Measurements from ENCODE around the gene MCOLN2. TPM values are rescaled to one million over a fixed set of nuclear protein-coding genes. Genes with fewer than 3 reads are reported as not detected.

MCOLN2 gene
- total RNA-seq, 1 donor from 2014 or later, result 1.6 TPM

DNA sequence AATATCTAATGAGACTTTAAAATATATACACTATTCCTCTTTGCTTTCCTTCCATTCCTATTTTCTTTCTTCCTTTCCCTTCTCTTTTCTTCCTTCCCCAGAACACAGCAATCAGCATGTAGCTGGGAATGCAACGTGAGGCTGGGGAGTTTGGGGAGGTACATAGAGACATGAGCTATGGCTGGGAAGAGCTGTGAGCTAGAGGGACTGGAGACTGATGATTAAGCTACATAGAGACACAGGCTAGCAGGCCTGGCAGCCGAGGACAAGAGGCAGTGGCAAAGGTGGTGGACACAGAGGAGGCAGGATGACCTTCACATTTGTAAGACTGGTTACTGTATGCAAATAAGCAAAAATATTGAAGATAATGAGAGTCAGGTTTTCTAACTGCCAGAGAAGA, 111.4 kb downstream of the MCOLN2 start:
- Mint-ChIP-seq H3K9me3 (ENCODE audit: unreplicated experiment) (peaks cover 1% of the 10 kb centered on the region), H3K36me3 (ENCODE audit: low read depth, unreplicated experiment) (no peaks in the 10 kb centered on the region), H3K27me3 (ENCODE audit: low read depth, unreplicated experiment) (peaks cover 7% of the 10 kb centered on the region), H3K4me1 (ENCODE audit: low read depth, unreplicated experiment) (peaks cover 11% of the 10 kb centered on the region), H3K4me3 (ENCODE audit: unreplicated experiment) (no peak overlapping the region), H3K27ac (ENCODE audit: unreplicated experiment) (no peak overlapping the region)
- no peak for DNase-seq (ENCODE audit: low read depth)
- FAIRE-seq, result no peak
- H3K27me3 ChIP-seq (ENCODE audit: insufficient read depth, low read length), result no peaks in the 10 kb centered on the region
- no peak overlapping the region for H3K9ac ChIP-seq (ENCODE audit: low read length)
- no peak for TF ChIP-seq EZH2 (IDR thresholded peaks at IDR 0.05; ENCODE audit: insufficient read depth, low read length)
- TF ChIP-seq, protein P1, sequence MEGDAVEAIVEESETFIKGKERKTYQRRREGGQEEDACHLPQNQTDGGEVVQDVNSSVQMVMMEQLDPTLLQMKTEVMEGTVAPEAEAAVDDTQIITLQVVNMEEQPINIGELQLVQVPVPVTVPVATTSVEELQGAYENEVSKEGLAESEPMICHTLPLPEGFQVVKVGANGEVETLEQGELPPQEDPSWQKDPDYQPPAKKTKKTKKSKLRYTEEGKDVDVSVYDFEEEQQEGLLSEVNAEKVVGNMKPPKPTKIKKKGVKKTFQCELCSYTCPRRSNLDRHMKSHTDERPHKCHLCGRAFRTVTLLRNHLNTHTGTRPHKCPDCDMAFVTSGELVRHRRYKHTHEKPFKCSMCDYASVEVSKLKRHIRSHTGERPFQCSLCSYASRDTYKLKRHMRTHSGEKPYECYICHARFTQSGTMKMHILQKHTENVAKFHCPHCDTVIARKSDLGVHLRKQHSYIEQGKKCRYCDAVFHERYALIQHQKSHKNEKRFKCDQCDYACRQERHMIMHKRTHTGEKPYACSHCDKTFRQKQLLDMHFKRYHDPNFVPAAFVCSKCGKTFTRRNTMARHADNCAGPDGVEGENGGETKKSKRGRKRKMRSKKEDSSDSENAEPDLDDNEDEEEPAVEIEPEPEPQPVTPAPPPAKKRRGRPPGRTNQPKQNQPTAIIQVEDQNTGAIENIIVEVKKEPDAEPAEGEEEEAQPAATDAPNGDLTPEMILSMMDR (IDR thresholded peaks at IDR 0.05; ENCODE audit: insufficient read depth, low read depth, low read length), result no peak
- H4K20me1 ChIP-seq (ENCODE audit: insufficient read depth, low read length), result no peaks in the 10 kb centered on the region
- no peaks in the 10 kb centered on the region for H3K4me1 ChIP-seq (ENCODE audit: insufficient read depth, low read length)
- H3K4me3 ChIP-seq (ENCODE audit: insufficient read depth, low read depth, low read length), result no peak overlapping the region
- no peak overlapping the region for H3K4me2 ChIP-seq (ENCODE audit: low read length)
- no peak overlapping the region for H2AFZ ChIP-seq (ENCODE audit: low read depth, low read length)
- no peaks in the 10 kb centered on the region for H3K79me2 ChIP-seq (ENCODE audit: insufficient read depth, low read length)
- H3K9me3 ChIP-seq (ENCODE audit: insufficient read depth, low read depth, low read length), result no peaks in the 10 kb centered on the region
- H3K27ac ChIP-seq (ENCODE audit: low read depth, low read length), result no peak overlapping the region
- no peaks in the 10 kb centered on the region for H3K36me3 ChIP-seq (ENCODE audit: insufficient read depth, low read length)

DNA sequence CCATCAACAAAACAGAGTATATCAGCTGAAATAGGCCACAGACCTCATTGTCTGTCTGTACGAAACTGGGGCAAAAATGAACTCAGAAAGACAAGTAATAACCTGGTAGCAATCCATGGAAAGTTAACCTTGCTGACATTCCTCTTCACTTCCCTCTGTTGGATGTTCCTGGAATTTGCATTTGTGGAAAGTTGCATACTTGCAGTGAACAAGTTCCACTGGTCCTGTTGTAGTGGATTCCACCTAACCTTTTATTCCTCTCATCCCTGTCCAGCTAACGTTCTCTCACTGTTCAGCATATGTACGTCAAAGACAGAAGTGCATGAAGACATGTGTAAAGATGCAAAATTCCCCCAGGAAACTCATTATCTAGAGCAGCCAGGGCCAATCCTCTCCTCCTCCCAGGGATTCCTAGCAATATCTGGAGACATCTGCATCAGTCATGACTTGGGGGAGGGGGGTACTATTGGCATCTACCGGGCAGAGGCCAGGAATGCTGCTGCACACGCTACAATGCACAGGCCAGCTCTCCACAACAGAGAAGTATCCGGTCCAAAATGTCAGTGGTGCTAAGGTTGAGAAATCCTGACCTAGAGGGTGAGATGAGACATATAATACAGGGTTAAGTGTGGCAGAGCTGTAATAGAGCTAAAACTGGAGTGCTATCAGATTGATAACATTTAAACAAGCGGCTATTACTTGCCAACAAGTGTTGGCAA, 112.1 kb downstream of the MCOLN2 start:
- no peak overlapping the region for H3K27ac ChIP-seq (ENCODE audit: low read depth, low read length)
- H3K36me3 ChIP-seq (ENCODE audit: insufficient read depth, low read length), result no peaks in the 10 kb centered on the region
- H3K27me3 Mint-ChIP-seq (ENCODE audit: low read depth, unreplicated experiment), result peaks cover 4% of the 10 kb centered on the region
- no peaks in the 10 kb centered on the region for H3K4me1 ChIP-seq (ENCODE audit: insufficient read depth, low read length)
- H4K20me1 ChIP-seq (ENCODE audit: insufficient read depth, low read length), result no peaks in the 10 kb centered on the region
- H3K36me3 Mint-ChIP-seq (ENCODE audit: low read depth, unreplicated experiment), result no peaks in the 10 kb centered on the region
- H3K9ac ChIP-seq (ENCODE audit: low read length), result no peak overlapping the region
- FAIRE-seq (no peak), DNase-seq (ENCODE audit: low read depth) (no peak)
- H3K4me1 Mint-ChIP-seq (ENCODE audit: low read depth, unreplicated experiment), result peaks cover 11% of the 10 kb centered on the region
- no peaks in the 10 kb centered on the region for H3K79me2 ChIP-seq (ENCODE audit: insufficient read depth, low read length)
- peaks cover 1% of the 10 kb centered on the region for H3K9me3 Mint-ChIP-seq (ENCODE audit: unreplicated experiment)
- no peak overlapping the region for H2AFZ ChIP-seq (ENCODE audit: low read depth, low read length)
- H3K27ac Mint-ChIP-seq (ENCODE audit: unreplicated experiment), result no peak overlapping the region
- no peak overlapping the region for H3K4me2 ChIP-seq (ENCODE audit: low read length)
- no peaks in the 10 kb centered on the region for H3K9me3 ChIP-seq (ENCODE audit: insufficient read depth, low read depth, low read length)
- TF ChIP-seq, protein P1 (IDR thresholded peaks at IDR 0.05; ENCODE audit: insufficient read depth, low read depth, low read length), result no peak
- no peak for TF ChIP-seq EZH2 (IDR thresholded peaks at IDR 0.05; ENCODE audit: insufficient read depth, low read length)
- H3K4me3 ChIP-seq (ENCODE audit: insufficient read depth, low read depth, low read length), result no peak overlapping the region
- no peak overlapping the region for H3K4me3 Mint-ChIP-seq (ENCODE audit: unreplicated experiment)
- no peaks in the 10 kb centered on the region for H3K27me3 ChIP-seq (ENCODE audit: insufficient read depth, low read length)

DNA sequence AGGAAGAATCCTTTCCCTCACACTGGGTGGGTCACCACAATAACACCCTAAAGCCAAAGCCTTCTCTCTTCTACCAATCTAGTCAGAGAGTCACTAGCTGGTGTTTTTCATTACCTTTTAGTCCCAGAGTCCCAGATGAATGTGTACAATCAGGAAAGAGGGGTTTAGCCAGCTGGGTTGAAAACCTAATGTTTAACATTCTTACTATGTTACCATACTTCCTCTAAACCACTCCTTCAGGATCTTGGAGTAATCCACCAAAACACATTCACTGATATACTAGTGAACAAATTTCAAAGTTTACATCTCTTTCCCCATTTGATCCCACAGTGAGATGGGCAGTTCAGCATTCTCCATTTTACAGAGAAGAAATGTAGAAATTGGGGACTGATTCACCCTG, 113.6 kb downstream of the MCOLN2 start:
- Histone ChIP-seq H3K9me3 (ENCODE audit: insufficient read depth, low read depth, low read length) (no peaks in the 10 kb centered on the region), H3K79me2 (ENCODE audit: insufficient read depth, low read length) (no peaks in the 10 kb centered on the region), H3K4me2 (ENCODE audit: low read length) (no peak overlapping the region), H3K27ac (ENCODE audit: low read depth, low read length) (no peak overlapping the region), H4K20me1 (ENCODE audit: insufficient read depth, low read length) (no peaks in the 10 kb centered on the region), H3K36me3 (ENCODE audit: insufficient read depth, low read length) (no peaks in the 10 kb centered on the region), H3K4me1 (ENCODE audit: insufficient read depth, low read length) (no peaks in the 10 kb centered on the region), H2AFZ (ENCODE audit: low read depth, low read length) (no peak overlapping the region), H3K27me3 (ENCODE audit: insufficient read depth, low read length) (no peaks in the 10 kb centered on the region), H3K9ac (ENCODE audit: low read length) (no peak overlapping the region), H3K4me3 (ENCODE audit: insufficient read depth, low read depth, low read length) (no peak overlapping the region)
- Mint-ChIP-seq H3K4me3 (ENCODE audit: unreplicated experiment) (no peak overlapping the region), H3K36me3 (ENCODE audit: low read depth, unreplicated experiment) (no peaks in the 10 kb centered on the region), H3K27ac (ENCODE audit: unreplicated experiment) (no peak overlapping the region), H3K9me3 (ENCODE audit: unreplicated experiment) (peaks cover 1% of the 10 kb centered on the region), H3K27me3 (ENCODE audit: low read depth, unreplicated experiment) (no peaks in the 10 kb centered on the region), H3K4me1 (ENCODE audit: low read depth, unreplicated experiment) (peaks cover 14% of the 10 kb centered on the region)
- no peak for FAIRE-seq
- no peak for DNase-seq (ENCODE audit: low read depth)
- TF ChIP-seq, protein P1 (IDR thresholded peaks at IDR 0.05; ENCODE audit: insufficient read depth, low read depth, low read length), result no peak
- no peak for TF ChIP-seq EZH2 (IDR thresholded peaks at IDR 0.05; ENCODE audit: insufficient read depth, low read length)

Data from astrocyte (in vitro differentiated cells and primary cell).